Renal cortical epithelial cell (primary cell): ENCODE data around the gene DTYMK. TPM values are rescaled to one million over a fixed set of nuclear protein-coding genes. Genes with fewer than 3 reads are reported as not detected.

ENCODE experiments used
- total RNA-seq: library from RNA; depleted of rRNA; stranded (reverse); fragments of >200 nt; gene quantifications from 2 replicates; pipeline ENCODE4 v1.2.3, GENCODE V29; 2014

DTYMK gene
- total RNA-seq, 1 donor from 2014 or later: 12.2 TPM

Other genes with a start within 250 kb of the DTYMK start
- gene STK25, start 178.2 kb downstream of the DTYMK start, total RNA-seq: 240 and 280 TPM in 2 replicates
- gene BOK, start 128.1 kb downstream of the DTYMK start, total RNA-seq: 57.0 and 61.0 TPM in 2 replicates
- gene THAP4, start 49.7 kb downstream of the DTYMK start, total RNA-seq: 35.1 and 39.2 TPM in 2 replicates
- 53.0 and 106 TPM in 2 replicates for gene ATG4B, start 49.1 kb downstream of the DTYMK start, total RNA-seq
- gene ING5, start 15.2 kb upstream of the DTYMK start, total RNA-seq: 15.1 and 22.7 TPM in 2 replicates
- gene D2HGDH, start 47.8 kb upstream of the DTYMK start, total RNA-seq: 12.5 and 22.4 TPM in 2 replicates
- 0.17 and 0.70 TPM in 2 replicates for gene GAL3ST2, start 90.0 kb upstream of the DTYMK start, total RNA-seq
- gene NEU4, start 122.4 kb upstream of the DTYMK start, total RNA-seq: 0.40 TPM in 1 of 2 replicates, not detected in the other
- gene PDCD1, start 172.1 kb upstream of the DTYMK start, total RNA-seq: 0.15 TPM in 1 of 2 replicates, not detected in the other
- not detected in 2 replicates for gene RTP5, start 182.9 kb upstream of the DTYMK start, total RNA-seq